Neural progenitor cell (in vitro differentiated cells): Measurements from ENCODE around the gene CAPN14. TPM values are rescaled to one million over a fixed set of nuclear protein-coding genes. Genes with fewer than 3 reads are reported as not detected.

ENCODE experiments used
- DNase-seq: peaks from one replicate; pipeline ENCODE4 v3.0.0-alpha.2; 2016; ENCODE audit warnings: low spot score
- H2AFZ ChIP-seq: fragments of 200-600 bp; sonication (generic); replicated peaks from 2 replicates; pipeline ENCODE4 v1.6.1; 2016; ENCODE audit warnings: antibody characterized with exemption
- H3F3A ChIP-seq: fragments of 200-600 bp; sonication (generic); 2 replicates; pipeline ENCODE4 v1.6.1; 2016; ENCODE audit warnings: antibody characterized with exemption, low read depth
- H3K27ac ChIP-seq: fragments of 200-600 bp; sonication (generic); 2 replicates; pipeline ENCODE4 v1.5.1; 2016; ENCODE audit warnings: mild to moderate bottlenecking
- H3K27me3 ChIP-seq: fragments of 200-600 bp; sonication (generic); 2 replicates; pipeline ENCODE4 v1.6.1; 2016; ENCODE audit warnings: mild to moderate bottlenecking, moderate library complexity
- H3K36me3 ChIP-seq: fragments of 200-600 bp; sonication (generic); 2 replicates; pipeline ENCODE4 v1.5.1; 2016
- H3K4me1 ChIP-seq: fragments of 200-600 bp; sonication (generic); 2 replicates; pipeline ENCODE4 v1.6.1; 2016; ENCODE audit warnings: mixed run types
- H3K4me2 ChIP-seq: fragments of 200-600 bp; sonication (generic); 2 replicates; pipeline ENCODE4 v1.6.1; 2016
- H3K4me3 ChIP-seq: fragments of 200-600 bp; sonication (generic); 2 replicates; pipeline ENCODE4 v1.5.1; 2016
- H3K79me2 ChIP-seq: fragments of 200-600 bp; sonication (generic); 2 replicates; pipeline ENCODE4 v1.6.1; 2016; ENCODE audit warnings: low read depth
- H3K9ac ChIP-seq: fragments of 200-600 bp; sonication (generic); 2 replicates; pipeline ENCODE4 v1.6.1; 2016
- H3K9me3 ChIP-seq: fragments of 200-600 bp; sonication (generic); 2 replicates; pipeline ENCODE4 v1.5.1; 2016; ENCODE audit warnings: low read depth
- H4K20me1 ChIP-seq: fragments of 200-600 bp; sonication (generic); 2 replicates; pipeline ENCODE4 v1.6.1; 2016; ENCODE audit warnings: low read depth
- H3K27ac Mint-ChIP-seq: 3 replicates; pipeline ENCODE4 v1.8.0; 2021; ENCODE audit warnings: mixed read lengths
- H3K27me3 Mint-ChIP-seq: 2 replicates; pipeline ENCODE4 v1.8.0; 2022; ENCODE audit warnings: low read depth, mild to moderate bottlenecking, inconsistent platforms, moderate library complexity, mixed read lengths; ENCODE audit not compliant: insufficient read depth
- H3K36me3 Mint-ChIP-seq: 3 replicates; pipeline ENCODE4 v1.8.0; 2021; ENCODE audit warnings: mixed read lengths
- H3K4me1 Mint-ChIP-seq: 3 replicates; pipeline ENCODE4 v1.8.0; 2021; ENCODE audit warnings: mixed read lengths
- H3K4me3 Mint-ChIP-seq: 3 replicates; pipeline ENCODE4 v1.8.0; 2021; ENCODE audit warnings: mild to moderate bottlenecking, moderate library complexity, mixed read lengths
- H3K9me3 Mint-ChIP-seq: 3 replicates; pipeline ENCODE4 v1.8.0; 2020; ENCODE audit warnings: mixed read lengths
- CTCF ChIP-seq: fragments of 200-600 bp; sonication (generic); IDR thresholded peaks from 2 replicates; pipeline ENCODE4 v1.5.1; 2017; ENCODE audit warnings: antibody characterized with exemption, mild to moderate bottlenecking
- EZH2 ChIP-seq: fragments of 200-600 bp; sonication (generic); IDR thresholded peaks from 2 replicates; pipeline ENCODE4 v1.6.1; 2017; ENCODE audit warnings: antibody characterized with exemption, mild to moderate bottlenecking, moderate library complexity
- EZH2phosphoT487 ChIP-seq: fragments of 200-600 bp; sonication (generic); IDR thresholded peaks from 2 replicates; pipeline ENCODE4 v1.6.1; 2017; ENCODE audit warnings: antibody characterized with exemption
- total RNA-seq: library from RNA; depleted of rRNA; stranded (reverse); fragments of >200 nt; gene quantifications from 2 replicates; pipeline ENCODE4 v1.2.3, GENCODE V29; 2015; ENCODE audit warnings: low replicate concordance

The CAPN14 gene
- total RNA-seq, 1 donor from 2014 or later: 0.04 TPM

DNA sequence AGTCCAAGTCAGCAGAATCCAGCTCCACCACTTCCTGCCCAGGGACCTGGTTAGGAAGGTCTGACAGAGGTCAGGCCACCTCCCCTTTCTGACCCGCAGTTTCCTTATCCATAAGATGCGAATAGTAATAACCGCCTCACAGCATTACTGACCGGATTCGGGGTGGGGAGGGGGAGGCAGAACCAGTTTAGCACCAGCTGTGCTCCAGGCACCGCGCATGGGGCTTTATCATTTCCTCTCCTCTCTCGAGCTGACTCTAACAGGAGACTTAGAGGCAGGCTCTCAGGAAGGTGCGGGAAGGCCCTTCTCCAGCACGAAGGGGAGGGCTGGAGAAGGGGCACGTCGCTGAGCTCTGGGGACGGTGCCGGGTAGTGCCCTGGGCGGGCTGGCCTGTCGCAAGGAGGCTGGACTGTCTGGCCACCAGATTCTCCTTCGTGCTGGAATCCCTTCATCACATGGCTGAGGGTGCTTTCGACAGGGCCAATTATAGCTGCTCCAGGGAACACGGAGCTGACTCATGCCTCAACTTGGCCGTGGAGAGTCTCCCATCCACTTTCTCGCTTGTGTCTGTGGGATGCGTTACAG is 22.4 kb upstream of the CAPN14 start:
- Histone ChIP-seq H3K4me1 (peaks cover 5% of the 10 kb centered on the region), H3K9me3 (no peaks in the 10 kb centered on the region), H4K20me1 (peaks cover 6% of the 10 kb centered on the region), H3K27me3 (peaks cover 7% of the 10 kb centered on the region), H3K4me3 (no peak overlapping the region), H3K9ac (no peak overlapping the region), H3K36me3 (no peaks in the 10 kb centered on the region), H3K27ac (no peak overlapping the region), H3K79me2 (peaks cover 5% of the 10 kb centered on the region), H3F3A (no peaks in the 10 kb centered on the region), H2AFZ (no peak overlapping the region), H3K4me2 (no peak overlapping the region)
- Mint-ChIP-seq H3K27me3 (peaks cover 4% of the 10 kb centered on the region), H3K36me3 (no peaks in the 10 kb centered on the region), H3K27ac (no peak overlapping the region), H3K4me3 (no peak overlapping the region), H3K4me1 (peaks cover 16% of the 10 kb centered on the region), H3K9me3 (no peaks in the 10 kb centered on the region)
- DNase-seq: no peak
- TF ChIP-seq CTCF: no peak
- no peak for TF ChIP-seq EZH2

DNA sequence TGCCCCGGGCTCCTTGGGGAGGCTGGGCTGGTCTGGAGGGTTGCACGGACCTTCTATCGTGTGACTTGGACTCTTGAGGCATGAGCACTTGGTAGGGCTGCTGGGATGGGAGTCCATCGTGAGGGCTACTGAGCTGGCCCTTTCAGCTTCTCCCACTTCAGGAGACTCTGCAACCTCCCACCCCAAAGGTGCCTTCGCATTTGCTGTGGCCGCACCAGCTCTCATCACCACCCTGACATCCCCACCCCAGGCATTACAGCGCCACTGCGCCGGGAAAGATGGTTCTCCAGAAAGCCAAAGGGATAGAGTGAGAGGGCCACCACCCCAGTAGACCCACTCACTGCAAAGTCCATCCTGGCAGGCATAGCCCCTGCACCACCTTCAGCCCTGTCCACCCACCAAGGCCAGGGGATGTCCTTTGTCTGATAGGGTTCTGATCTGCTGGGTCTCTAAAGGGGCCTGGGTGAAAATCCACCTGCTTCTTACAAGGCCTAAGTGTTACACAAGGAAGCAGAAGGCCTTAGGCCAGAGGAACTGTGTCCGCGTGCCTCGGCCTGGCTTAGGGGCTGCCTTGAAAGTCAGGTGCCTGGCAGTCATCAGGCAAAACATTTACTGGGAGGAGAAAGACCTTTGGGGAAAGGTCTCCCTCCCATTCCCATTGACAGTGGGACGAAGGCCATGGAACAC is 21.7 kb upstream of the CAPN14 start:
- H3K9ac ChIP-seq: no peak overlapping the region

DNA sequence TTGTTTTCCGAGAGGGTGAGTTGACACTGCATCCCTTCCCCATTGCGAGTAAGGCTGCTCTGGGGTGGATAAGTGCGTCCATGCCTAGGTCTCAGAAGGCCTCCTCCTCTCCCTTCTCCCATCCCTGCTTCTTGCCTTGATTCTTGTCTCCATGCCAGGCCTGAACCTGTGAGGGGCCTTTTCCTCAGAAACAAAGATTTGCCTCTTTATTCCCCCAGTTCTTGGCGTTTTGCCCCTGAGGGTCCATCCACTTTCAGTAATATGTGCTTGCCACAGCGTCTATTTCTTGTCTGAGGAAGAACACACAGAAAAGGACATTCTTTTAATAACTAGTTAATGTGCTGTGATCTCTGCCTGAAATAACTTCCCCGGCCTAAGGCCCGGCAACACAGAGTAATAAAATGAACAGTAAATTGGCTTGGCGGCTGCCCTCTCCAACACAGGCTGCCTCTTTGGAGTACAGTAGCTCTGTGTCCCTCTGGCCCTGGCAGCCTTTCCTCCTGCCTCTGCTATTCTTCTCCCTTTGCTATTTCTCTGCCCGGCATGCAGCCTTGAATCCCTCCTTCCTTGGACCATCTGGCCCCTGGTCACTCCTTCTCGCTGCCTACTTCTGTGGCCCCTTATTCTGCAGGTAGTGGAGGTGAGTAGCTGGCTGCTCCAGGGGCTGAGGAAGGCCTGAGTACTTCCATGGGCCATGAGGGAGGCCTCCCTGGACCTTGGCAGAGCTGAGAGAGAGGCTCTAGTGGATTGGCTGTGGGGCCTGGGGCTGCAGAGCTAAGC is 21.0 kb upstream of the CAPN14 start:
- DNase-seq: no peak
- Mint-ChIP-seq H3K4me3 (no peak overlapping the region), H3K36me3 (no peaks in the 10 kb centered on the region), H3K9me3 (no peaks in the 10 kb centered on the region), H3K4me1 (peaks cover 21% of the 10 kb centered on the region), H3K27ac (no peak overlapping the region), H3K27me3 (peaks cover 4% of the 10 kb centered on the region)
- H3K4me1 ChIP-seq: peaks cover 8% of the 10 kb centered on the region
- H3K4me2 ChIP-seq: no peak overlapping the region
- peaks cover 6% of the 10 kb centered on the region for H4K20me1 ChIP-seq
- TF ChIP-seq EZH2 (no peak), CTCF (no peak), EZH2phosphoT487 (no peak)
- H3K9ac ChIP-seq: no peak overlapping the region
- peaks cover 5% of the 10 kb centered on the region for H3K79me2 ChIP-seq
- no peaks in the 10 kb centered on the region for H3K36me3 ChIP-seq
- H3F3A ChIP-seq: no peaks in the 10 kb centered on the region
- peaks cover 9% of the 10 kb centered on the region for H3K27me3 ChIP-seq
- no peak overlapping the region for H3K4me3 ChIP-seq
- H2AFZ ChIP-seq: no peak overlapping the region
- no peak overlapping the region for H3K27ac ChIP-seq
- H3K9me3 ChIP-seq: no peaks in the 10 kb centered on the region

More for the DNA sequence above, 21.7 kb upstream of the CAPN14 start:
- Histone ChIP-seq H3K79me2 (peaks cover 5% of the 10 kb centered on the region), H3K4me2 (no peak overlapping the region), H3K27me3 (peaks cover 9% of the 10 kb centered on the region), H3K4me1 (peaks cover 6% of the 10 kb centered on the region), H2AFZ (no peak overlapping the region), H3K9me3 (no peaks in the 10 kb centered on the region), H3K36me3 (no peaks in the 10 kb centered on the region), H3F3A (no peaks in the 10 kb centered on the region), H3K4me3 (no peak overlapping the region), H3K27ac (no peak overlapping the region), H4K20me1 (peaks cover 6% of the 10 kb centered on the region)
- no peak overlapping the region for H3K27ac Mint-ChIP-seq
- H3K36me3 Mint-ChIP-seq: no peaks in the 10 kb centered on the region
- no peak for DNase-seq
- no peak for TF ChIP-seq EZH2
- TF ChIP-seq EZH2phosphoT487: no peak
- no peak for TF ChIP-seq CTCF
- no peak overlapping the region for H3K4me3 Mint-ChIP-seq
- no peaks in the 10 kb centered on the region for H3K9me3 Mint-ChIP-seq
- H3K4me1 Mint-ChIP-seq: peaks cover 17% of the 10 kb centered on the region
- peaks cover 4% of the 10 kb centered on the region for H3K27me3 Mint-ChIP-seq
